Ovary (tissue), 9 donors: ENCODE measurements around the gene MROH8. TPM values are rescaled to one million over a fixed set of nuclear protein-coding genes. Genes with fewer than 3 reads are reported as not detected.

Experiments used
- DNase-seq, 5 donors: peaks; one replicate each; pipeline ENCODE4 v3.0.0-alpha.2; 2019 to 2020
- H3K27ac ChIP-seq, 2 donors: fragments of 200-600 bp; one replicate each; pipeline versions ENCODE4 v1.5.1 to v1.8.0; 2019 to 2022
- H3K27me3 ChIP-seq: fragments of 200-600 bp; one replicate; pipeline ENCODE4 v1.8.0; 2022
- H3K36me3 ChIP-seq: fragments of 200-600 bp; sonication (generic); one replicate; pipeline ENCODE4 v1.5.1; 2019
- H3K4me1 ChIP-seq: one replicate; pipeline ENCODE4 v1.8.1; 2013; ENCODE audit warnings: mild to moderate bottlenecking, moderate library complexity; ENCODE audit not compliant: insufficient read depth
- H3K4me3 ChIP-seq: fragments of 200-600 bp; sonication (generic); one replicate; pipeline ENCODE4 v1.5.1; 2017
- H3K9me3 ChIP-seq, 2 donors: fragments of 200-600 bp in 1 of 2; sonication (generic) in 1 of 2; one replicate each; pipeline versions ENCODE4 v1.5.1 to v1.8.1; 2013 to 2019; ENCODE audit warnings: mild to moderate bottlenecking in 1 of 2, moderate library complexity in 1 of 2
- CTCF ChIP-seq, 3 donors: fragments of 450-650 bp in 2 of 3; fragments of 200-600 bp in 1 of 3; IDR thresholded peaks; one replicate each; pipeline versions ENCODE4 v1.5.1 to v1.8.0; 2016 to 2022; ENCODE audit warnings: antibody characterized with exemption in 3 of 3, mild to moderate bottlenecking in 1 of 3
- EP300 ChIP-seq: sonication (generic); formaldehyde crosslinking; IDR thresholded peaks from one replicate; pipeline ENCODE4 v1.6.1; 2017; ENCODE audit warnings: antibody characterized with exemption
- POLR2A ChIP-seq: fragments of 450-650 bp; IDR thresholded peaks from one replicate; pipeline ENCODE4 v1.6.1; 2017; ENCODE audit warnings: antibody characterized with exemption, mild to moderate bottlenecking, moderate library complexity
- WGBS, 3 donors: extraction: QIAGEN DNeasy Blood & Tissue Kit in 1 of 3; methylation state at CpG; one replicate each; pipeline versions ENCODE4 v1.1.5 to v1.1.7; 2013 to 2017; 5-methylcytosine and 5-hydroxymethylcytosine counted together
- intact Hi-C, 4 donors: fragments of 100-400 bp; cut with DNase I; formaldehyde crosslinking; loops; one replicate each; pipeline versions ENCODE4 v1.11.0 to v1.15.1; 2022 to 2023
- polyA plus RNA-seq, 2 donors: library from polyadenylated mRNA; stranded (reverse); fragments of 200-250 nt in 1 of 2; fragments of 350-450 nt in 1 of 2; fragmentation: Illumina TruSeq in 1 of 2; extraction: RNeasy Lipid Tissue Mini Kit (QIAGEN cat#74804) in 1 of 2; gene quantifications; one replicate each; pipeline ENCODE4 v1.2.3, GENCODE V29; 2013 to 2014
- total RNA-seq, 7 donors: library from RNA; depleted of rRNA in 2 of 7; stranded (reverse); fragments of >200 nt in 2 of 7; fragmentation: NEBNext Ultra II Directional in 3 of 7; extraction: Animal tissue kit (Norgen Biotek cat#: 25700) in 3 of 7; gene quantifications; one replicate each; pipeline versions ENCODE4 v1.1.0 to v1.2.4, GENCODE V29; 2016 to 2023
- donor health status: DM: no; HTN: no; CAD: no; lungs with moderate emphysema.
- donor health status: DM: no; HTN: no; CAD: no.
- donor health status: Bipolar disorder and iron deficiency.
- donor health status: DM: yes; HTN: yes; CAD: no.
- donor health status: DM: no; HTN: no; CAD: no.
- donor health status: DM: yes; HTN: yes; CAD: no.

The MROH8 gene
- total and polyA plus RNA-seq, 9 donors: 2.3 to 6.4 (median 4.7) TPM

- 88 to 89% (median 88%) methylated on average over 4 of the region's 4 CpGs for WGBS, 3 donors
- no peak for DNase-seq
- Histone ChIP-seq H3K9me3 (no peaks in the 10 kb centered on the region), H3K27ac (no peak overlapping the region), H3K4me1 (no peaks in the 10 kb centered on the region), H3K36me3 (no peaks in the 10 kb centered on the region), H3K27me3 (no peaks in the 10 kb centered on the region), H3K4me3 (no peak overlapping the region)
- intact Hi-C loops: no loop called here
- TF ChIP-seq EP300 (no peak), CTCF (IDR thresholded peaks at IDR 0.05) (no peak), POLR2A (no peak)
These were observed 126.0 kb downstream of the MROH8 start for GRCh38 chr20:37053230-37053950.

Other genes with a start within 250 kb of the MROH8 start
- gene SAMHD1, start 227.8 kb downstream of the MROH8 start, total RNA-seq: 100 to 1,000 TPM in 4 of 7 donors, 10 to 100 TPM in 3; 25.4 to 161 (median 103) TPM
- 100 to 1,000 TPM in 1 of 2 donors, 10 to 100 TPM in 1; 43.7 to 184 TPM for gene SAMHD1, start 227.8 kb downstream of the MROH8 start, polyA plus RNA-seq
- 10 to 100 TPM in 3 of 7 donors, 1 to 10 TPM in 4; 3.0 to 11.1 (median 8.8) TPM for gene RBL1, start 83.6 kb downstream of the MROH8 start, total RNA-seq
- gene RBL1, start 83.6 kb downstream of the MROH8 start, polyA plus RNA-seq: 1 to 10 TPM; 3.2 to 4.3 TPM
- 100 to 1,000 TPM in 4 of 7 donors, 10 to 100 TPM in 3; 58.3 to 161 (median 102) TPM for gene RPN2, start 218 bp downstream of the MROH8 start, total RNA-seq
- gene RPN2, start 218 bp downstream of the MROH8 start, polyA plus RNA-seq: 100 to 1,000 TPM in 1 of 2 donors, 10 to 100 TPM in 1; 83.4 to 213 TPM
- not detected for gene GHRH, start 82.3 kb upstream of the MROH8 start, total RNA-seq
- gene GHRH, start 82.3 kb upstream of the MROH8 start, polyA plus RNA-seq: not detected
- 10 to 100 TPM; 27.1 to 66.0 (median 52.1) TPM for gene MANBAL, start 110.1 kb upstream of the MROH8 start, total RNA-seq
- gene MANBAL, start 110.1 kb upstream of the MROH8 start, polyA plus RNA-seq: 10 to 100 TPM; 73.7 to 89.2 TPM
- gene SRC, start 166.6 kb upstream of the MROH8 start, total RNA-seq: 10 to 100 TPM; 23.1 to 72.7 (median 45.5) TPM
- gene SRC, start 166.6 kb upstream of the MROH8 start, polyA plus RNA-seq: 10 to 100 TPM; 17.0 to 27.0 TPM